GM18526 (cell line): ENCODE data around the gene PRKAR1A.

Experiments
- POLR2A ChIP-seq: IDR thresholded peaks from 3 replicates; pipeline ENCODE4 v1.6.1; 2011; ENCODE audit not compliant: insufficient read length; ENCODE audit errors: extremely low read depth

The PRKAR1A gene

DNA sequence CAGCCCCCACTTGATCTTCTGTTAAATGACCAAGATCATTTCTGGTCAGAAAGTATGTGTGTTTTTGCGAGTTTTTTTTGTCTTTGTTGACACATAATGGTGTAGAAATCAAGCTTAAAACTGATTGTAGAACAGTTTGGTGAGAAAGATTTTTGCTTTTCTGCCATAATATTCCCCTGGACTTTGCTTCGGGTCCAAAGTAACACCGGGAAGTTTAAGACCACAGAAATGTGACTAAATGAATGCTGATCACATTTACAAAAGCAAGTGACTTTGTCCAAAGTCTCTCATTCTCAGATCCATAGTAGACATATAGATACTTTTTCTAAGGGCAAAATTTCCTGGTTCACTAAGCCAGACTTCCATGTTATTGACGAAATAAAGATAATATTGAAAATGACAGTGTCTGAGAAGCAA is 86.3 kb downstream of the PRKAR1A start:
- TF ChIP-seq POLR2A, result no peak

DNA sequence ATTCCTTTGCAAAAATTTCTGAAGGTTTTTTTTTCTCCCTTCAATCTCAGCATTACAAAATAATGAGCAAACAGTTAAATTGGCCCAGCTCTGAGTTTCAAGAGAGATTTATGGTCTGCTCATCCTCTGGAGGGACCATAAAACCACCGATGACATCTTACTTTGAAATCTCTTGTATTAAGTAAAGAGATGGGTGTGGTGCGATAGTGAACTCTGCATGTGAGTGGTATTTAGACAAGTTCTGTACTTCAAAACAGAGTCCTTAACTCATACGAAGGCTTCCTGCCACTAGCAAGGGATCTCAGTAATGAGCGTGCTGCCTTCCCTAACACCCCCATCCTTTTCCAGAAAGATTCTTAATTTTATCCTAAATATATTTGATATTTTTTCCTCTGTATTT is 86.9 kb downstream of the PRKAR1A start:
- TF ChIP-seq POLR2A, result no peak

DNA sequence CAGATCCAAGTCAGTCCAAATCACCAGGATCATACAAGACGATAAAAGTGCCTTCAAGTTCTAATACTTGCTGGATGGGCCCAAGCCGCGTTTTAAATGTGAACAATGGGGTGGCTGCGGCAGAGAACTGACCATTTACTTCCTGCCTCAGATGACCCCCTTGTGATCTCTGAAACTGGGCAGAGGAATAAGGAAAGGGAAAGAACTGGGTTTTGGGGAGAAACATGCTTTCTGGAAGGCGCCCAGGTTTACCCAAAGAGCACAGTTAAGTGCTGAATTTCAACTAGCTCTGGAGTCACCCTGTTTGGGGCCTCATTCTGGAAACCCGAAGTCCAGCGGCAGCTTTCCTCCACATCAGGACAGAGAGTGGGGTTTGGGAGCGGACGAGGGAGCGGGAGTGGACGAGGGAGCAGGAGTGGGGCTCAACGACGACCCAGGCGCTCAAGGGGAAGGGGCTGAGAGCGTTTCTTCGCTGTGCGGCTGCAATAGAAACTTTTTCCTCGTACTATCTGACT is 87.4 kb downstream of the PRKAR1A start:
- TF ChIP-seq POLR2A, result no peak

DNA sequence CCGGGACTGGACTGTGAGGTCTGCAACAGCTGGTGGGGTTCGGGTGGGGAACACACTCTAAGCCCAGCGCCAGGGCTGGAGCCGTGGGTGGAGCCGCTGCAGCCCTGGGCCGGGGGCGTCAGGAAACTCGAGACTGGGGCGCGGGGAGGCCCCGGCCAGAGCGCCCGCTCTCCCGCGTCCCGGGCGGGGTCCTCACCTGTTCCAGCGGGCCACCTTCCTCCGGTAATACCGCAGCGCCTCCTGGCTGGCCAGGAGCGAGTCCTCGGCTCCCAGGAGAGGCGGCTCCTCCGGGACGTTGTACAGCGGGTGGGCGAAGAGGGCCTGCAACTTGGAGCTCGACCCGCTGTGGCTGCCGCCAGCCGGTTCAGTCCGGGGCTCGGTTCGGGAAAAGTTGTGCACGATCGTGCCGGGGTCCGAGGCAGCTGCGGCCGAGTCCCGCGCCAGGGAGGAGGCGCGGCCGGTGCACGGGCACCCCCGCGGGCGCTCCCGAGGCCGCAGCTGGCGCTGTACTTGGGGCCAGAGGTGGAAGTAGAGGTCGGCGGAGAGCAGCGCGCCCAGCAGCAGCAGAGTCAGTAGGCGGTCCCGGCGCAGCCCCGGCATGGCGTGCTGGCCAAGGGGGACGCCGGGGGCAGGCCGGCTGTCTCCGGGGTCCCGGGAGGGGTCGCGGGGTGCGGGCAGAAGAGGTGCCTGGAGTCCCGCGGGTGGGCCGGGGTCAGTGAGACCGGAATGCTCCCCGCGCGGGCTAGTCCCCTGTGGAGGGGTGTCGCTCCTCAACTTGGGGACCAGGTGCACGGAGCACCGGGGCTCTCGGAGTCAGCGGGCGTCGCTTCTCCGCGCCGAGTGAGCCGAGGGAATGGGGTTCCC is 88.1 kb downstream of the PRKAR1A start:
- TF ChIP-seq POLR2A, result no peak
